Adrenal gland (tissue), 12 donors: ENCODE data around the gene PRPF19. TPM values are rescaled to one million over a fixed set of nuclear protein-coding genes. Genes with fewer than 3 reads are reported as not detected.
A peak's percentile ranks its signal among the peaks of the same experiment; 100 is the strongest.

Experiments
- DNase-seq, 7 donors: peaks; one replicate each; pipeline ENCODE4 v3.0.0-alpha.2; 2019 to 2020
- H3K27ac ChIP-seq, 5 donors: fragments of 200-600 bp; sonication (generic) in 4 of 5; 1 replicate in 3 of 5; 2 replicates in 2 of 5; pipeline versions ENCODE4 v1.5.1 to v1.8.0; 2016 to 2020; ENCODE audit warnings: mild to moderate bottlenecking in 1 of 5
- H3K27me3 ChIP-seq: fragments of 200-600 bp; 2 replicates; pipeline ENCODE4 v1.8.0; 2021
- H3K36me3 ChIP-seq, 2 donors: fragments of 200-600 bp; replicated peaks in 1 of 2; 1 replicate in 1 of 2; 2 replicates in 1 of 2; pipeline versions ENCODE4 v1.5.1 to v1.8.0; 2018 to 2022
- H3K4me1 ChIP-seq, 2 donors: fragments of 200-600 bp; replicated peaks in 1 of 2; 1 replicate in 1 of 2; 2 replicates in 1 of 2; pipeline versions ENCODE4 v1.5.1 to v1.8.0; 2018 to 2021
- H3K4me3 ChIP-seq, 4 donors: fragments of 200-600 bp; sonication (generic) in 3 of 4; one replicate each; pipeline ENCODE4 v1.5.1; 2016 to 2018
- H3K9me3 ChIP-seq, 3 donors: fragments of 200-600 bp; sonication (generic) in 1 of 3; replicated peaks in 1 of 3; 1 replicate in 2 of 3; 2 replicates in 1 of 3; pipeline versions ENCODE4 v1.5.1 to v1.8.0; 2016 to 2021
- POLR2A ChIP-seq, 2 donors: fragments of 450-650 bp; IDR thresholded peaks; one replicate each; pipeline ENCODE4 v1.6.1; 2017; ENCODE audit warnings: antibody characterized with exemption in 2 of 2, mild to moderate bottlenecking in 2 of 2, moderate library complexity in 1 of 2
- WGBS, 4 donors: extraction: QIAGEN DNeasy Blood & Tissue Kit in 2 of 4; methylation state at CpG; one replicate each; pipeline versions ENCODE4 v1.1.5 to v1.1.7; 2013 to 2017; 5-methylcytosine and 5-hydroxymethylcytosine counted together
- intact Hi-C, 2 donors: fragments of 100-400 bp; cut with DNase I; formaldehyde crosslinking; loops; one replicate each; pipeline versions ENCODE4 v1.14.1 to v1.15.0; 2022 to 2023
- polyA plus RNA-seq, 3 donors: library from polyadenylated mRNA; stranded (reverse); fragments of 200-250 nt in 2 of 3; fragments of 350-450 nt in 1 of 3; fragmentation: Illumina TruSeq in 1 of 3; extraction: RNeasy Lipid Tissue Mini Kit (QIAGEN cat#74804) in 1 of 3; gene quantifications; one replicate each; pipeline ENCODE4 v1.2.3, GENCODE V29; 2013 to 2014
- total RNA-seq, 9 donors: library from RNA; depleted of rRNA in 4 of 9; stranded (reverse); fragments of >200 nt in 4 of 9; fragments of 120-200 nt in 1 of 9; fragmentation: NEBNext Ultra II Directional in 1 of 9; extraction: Animal tissue kit (Norgen Biotek cat#: 25700) in 1 of 9; gene quantifications; one replicate each; pipeline versions ENCODE4 v1.1.0 to v1.2.4, GENCODE V29; 2013 to 2023
- TF ChIP-seq, protein P1 (sequence below), 6 experiments: fragments of 450-650 bp in 4 of 6; fragments of 200-600 bp in 2 of 6; sonication (generic) in 1 of 6; IDR thresholded peaks; 1 replicate in 5 of 6; 2 replicates in 1 of 6; pipeline versions ENCODE4 v1.5.1 to v1.8.0; 2016 to 2021; ENCODE audit warnings: antibody characterized with exemption in 6 of 6, mild to moderate bottlenecking in 2 of 6, moderate library complexity in 1 of 6
- donor health status: healthy with polysubstance abuse.
- donor health status: Bipolar disorder and iron deficiency.
- donor health status: DM: yes; HTN: yes; CAD: no.
- donor health status: DM: no; HTN: no; CAD: no.
- donor health status: DM: no; HTN: no; CAD: no.
- donor health status: DM: yes; HTN: yes; CAD: no.

The PRPF19 gene
- total and polyA plus RNA-seq, 12 donors: 45.5 to 129 (median 100.0) TPM

DNA sequence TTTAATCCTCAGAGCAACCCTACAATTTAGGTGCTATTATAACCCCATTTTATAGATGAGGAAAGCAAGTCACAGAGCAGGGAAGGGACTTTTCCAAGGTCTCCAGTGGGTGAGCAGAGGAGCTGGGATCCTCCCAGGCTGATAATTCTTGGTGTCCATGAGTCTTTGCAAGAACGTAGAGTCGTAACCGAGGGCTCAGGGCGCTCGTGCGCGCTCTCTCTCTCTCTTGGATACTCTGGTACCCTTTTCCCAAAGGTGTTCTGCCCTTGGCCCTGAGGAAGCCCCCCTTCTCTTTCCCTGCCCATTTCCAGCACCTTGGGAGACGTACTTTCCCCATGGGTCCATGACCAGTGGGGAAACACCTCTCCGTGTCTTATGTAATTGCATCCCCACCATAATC, 44.2 kb downstream of the PRPF19 start:
- intact Hi-C loops: no loop called here
- Histone ChIP-seq H3K36me3 (no peaks in the 10 kb centered on the region), H3K4me3 (no peak overlapping the region), H3K4me1 (no peaks in the 10 kb centered on the region), H3K27ac (no peak overlapping the region), H3K27me3 (no peaks in the 10 kb centered on the region), H3K9me3 (no peaks in the 10 kb centered on the region)
- peak in 2 of 7 donors; percentile 3 to 30 for DNase-seq
- TF ChIP-seq, protein P1, sequence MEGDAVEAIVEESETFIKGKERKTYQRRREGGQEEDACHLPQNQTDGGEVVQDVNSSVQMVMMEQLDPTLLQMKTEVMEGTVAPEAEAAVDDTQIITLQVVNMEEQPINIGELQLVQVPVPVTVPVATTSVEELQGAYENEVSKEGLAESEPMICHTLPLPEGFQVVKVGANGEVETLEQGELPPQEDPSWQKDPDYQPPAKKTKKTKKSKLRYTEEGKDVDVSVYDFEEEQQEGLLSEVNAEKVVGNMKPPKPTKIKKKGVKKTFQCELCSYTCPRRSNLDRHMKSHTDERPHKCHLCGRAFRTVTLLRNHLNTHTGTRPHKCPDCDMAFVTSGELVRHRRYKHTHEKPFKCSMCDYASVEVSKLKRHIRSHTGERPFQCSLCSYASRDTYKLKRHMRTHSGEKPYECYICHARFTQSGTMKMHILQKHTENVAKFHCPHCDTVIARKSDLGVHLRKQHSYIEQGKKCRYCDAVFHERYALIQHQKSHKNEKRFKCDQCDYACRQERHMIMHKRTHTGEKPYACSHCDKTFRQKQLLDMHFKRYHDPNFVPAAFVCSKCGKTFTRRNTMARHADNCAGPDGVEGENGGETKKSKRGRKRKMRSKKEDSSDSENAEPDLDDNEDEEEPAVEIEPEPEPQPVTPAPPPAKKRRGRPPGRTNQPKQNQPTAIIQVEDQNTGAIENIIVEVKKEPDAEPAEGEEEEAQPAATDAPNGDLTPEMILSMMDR (IDR thresholded peaks at IDR 0.05): no peak
- no peak for TF ChIP-seq POLR2A (IDR thresholded peaks at IDR 0.05)
- WGBS, 4 donors: 86 to 94% (median 89%) methylated on average over 9 of the region's 9 CpGs

DNA sequence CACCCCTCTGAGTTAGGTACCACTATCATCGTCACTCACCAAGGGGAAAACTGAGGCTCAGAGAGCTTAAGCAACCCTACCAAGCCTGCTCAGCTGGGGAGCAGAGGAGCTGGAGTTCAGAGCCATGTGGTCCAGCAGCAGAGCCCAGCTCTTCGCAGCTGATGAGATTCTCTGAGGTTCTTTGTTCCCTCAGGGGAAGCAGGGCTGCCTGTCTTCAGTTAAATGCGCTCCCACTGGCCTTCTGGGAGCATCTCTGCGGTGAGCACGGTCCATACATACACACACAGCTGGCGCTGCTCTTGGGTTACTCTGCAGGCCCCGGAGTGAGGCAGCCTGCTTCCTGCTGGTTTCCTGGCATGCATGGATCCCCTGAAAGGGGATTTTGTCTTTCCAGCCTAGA, 45.4 kb downstream of the PRPF19 start:
- Histone ChIP-seq H3K9me3 (no peaks in the 10 kb centered on the region), H3K27me3 (no peaks in the 10 kb centered on the region), H3K27ac (no peak overlapping the region), H3K4me3 (no peak overlapping the region), H3K36me3 (no peaks in the 10 kb centered on the region), H3K4me1 (no peaks in the 10 kb centered on the region)
- peak in 2 of 7 donors; percentile 9 to 18 for DNase-seq
- intact Hi-C loops: no loop called here
- TF ChIP-seq POLR2A (IDR thresholded peaks at IDR 0.05): no peak
- TF ChIP-seq, protein P1 (IDR thresholded peaks at IDR 0.05): no peak
- WGBS, 4 donors: 61 to 77% (median 67%) methylated on average over 4 to 7 of the region's 7 CpGs

DNA sequence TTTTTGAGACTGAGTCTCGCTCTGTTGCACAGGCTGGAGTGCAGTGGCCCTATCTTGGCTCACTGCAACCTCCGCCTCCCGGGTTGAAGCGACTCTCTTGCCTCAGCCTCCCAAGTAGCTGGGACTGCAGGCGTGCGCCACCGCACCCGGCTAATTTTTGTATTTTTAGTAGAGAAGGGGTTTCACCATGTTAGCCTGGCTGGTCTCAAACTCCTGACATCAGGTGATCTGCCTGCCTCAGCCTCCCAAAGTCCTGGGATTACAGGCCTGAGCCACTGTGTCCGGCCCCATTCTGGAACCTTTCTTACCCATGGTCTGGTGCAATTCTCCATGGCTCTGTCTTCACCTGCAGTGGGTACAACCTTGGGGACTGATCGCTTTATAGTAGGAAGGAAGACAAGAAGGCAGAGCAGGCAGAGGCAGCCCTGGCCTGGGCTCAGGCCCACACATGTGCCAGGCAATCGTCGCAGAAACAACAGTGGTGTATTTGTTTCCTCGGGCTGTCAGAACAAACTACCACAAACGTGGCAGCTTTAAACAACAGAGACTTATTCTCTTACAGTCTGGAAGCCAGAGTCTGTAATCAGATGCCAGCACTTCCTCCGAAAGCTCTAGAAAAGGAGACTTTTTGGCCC, 46.7 kb downstream of the PRPF19 start:
- DNase-seq: no peak
- Histone ChIP-seq H3K27me3 (no peaks in the 10 kb centered on the region), H3K36me3 (no peaks in the 10 kb centered on the region), H3K9me3 (no peaks in the 10 kb centered on the region), H3K4me1 (no peaks in the 10 kb centered on the region), H3K4me3 (no peak overlapping the region), H3K27ac (no peak overlapping the region)
- TF ChIP-seq, protein P1 (IDR thresholded peaks at IDR 0.05): no peak
- no peak for TF ChIP-seq POLR2A (IDR thresholded peaks at IDR 0.05)
- WGBS, 4 donors: 85 to 92% (median 88%) methylated on average over 15 of the region's 15 CpGs
- intact Hi-C loops: no loop called here

DNA sequence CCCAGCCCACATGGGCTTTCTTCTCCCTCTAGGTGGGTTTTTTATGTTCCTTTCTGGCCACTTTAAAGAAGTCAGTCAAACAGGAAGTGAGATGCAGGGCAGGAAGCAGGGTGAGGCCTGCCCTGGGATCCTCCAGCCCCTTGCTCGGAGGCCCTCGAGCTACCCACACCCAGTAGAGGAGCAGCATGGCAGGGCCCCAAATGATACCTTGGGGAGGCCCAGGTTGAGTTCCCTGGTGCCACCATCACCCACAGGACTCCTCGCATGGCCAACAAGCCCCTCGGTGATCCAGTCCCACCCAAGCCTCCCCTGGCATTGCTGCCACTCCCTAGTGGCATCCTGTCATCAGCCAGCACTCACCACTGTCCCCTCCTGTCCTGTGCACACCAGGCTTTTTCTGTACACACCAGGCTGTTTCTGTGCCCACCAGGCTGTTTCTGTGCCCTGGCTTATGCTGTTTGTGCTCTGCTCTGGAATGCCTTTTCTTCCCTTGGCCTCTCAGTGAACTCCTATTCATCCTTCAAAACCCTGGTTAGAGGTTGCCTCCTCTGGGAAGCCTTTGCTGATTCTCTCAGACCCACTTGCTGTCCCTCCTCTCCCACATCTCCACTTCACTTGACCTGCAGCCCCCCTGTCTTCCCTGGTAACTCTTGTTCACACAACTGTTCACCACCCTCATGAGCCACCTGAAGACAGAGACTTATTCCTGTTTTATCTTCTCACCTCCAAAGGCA, 47.5 kb downstream of the PRPF19 start:
- 64 to 76% (median 72%) methylated on average over 4 of the region's 4 CpGs for WGBS, 4 donors
- Histone ChIP-seq H3K36me3 (no peaks in the 10 kb centered on the region), H3K4me1 (no peaks in the 10 kb centered on the region), H3K27ac (no peak overlapping the region), H3K9me3 (no peaks in the 10 kb centered on the region), H3K4me3 (no peak overlapping the region), H3K27me3 (no peaks in the 10 kb centered on the region)
- DNase-seq: no peak
- TF ChIP-seq, protein P1 (IDR thresholded peaks at IDR 0.05): no peak
- intact Hi-C loops: no loop called here
